Activated CD4-positive, alpha-beta memory T cell treated with anti-CD3 and anti-CD28 coated beads for 36 hours (primary cell): Measurements from ENCODE around the gene NFS1. TPM values are rescaled to one million over a fixed set of nuclear protein-coding genes. Genes with fewer than 3 reads are reported as not detected.

ENCODE experiments used
- CTCF ChIA-PET: fragments of 350-600 bp; sonication (Branson Sonifier 250); formaldehyde crosslinking; loops from one replicate; lab custom pipeline; 2021; ENCODE audit warnings: antibody characterized with exemption, inconsistent platforms; lab: Charles Lee
- POLR2A ChIA-PET: fragments of 350-600 bp; sonication (Branson Sonifier 250); formaldehyde crosslinking; loops from one replicate; lab custom pipeline; 2021; ENCODE audit warnings: antibody characterized with exemption; lab: Charles Lee
- DNase-seq: peaks from one replicate; pipeline ENCODE4 v3.0.0-alpha.2; 2020
- H3K27ac Mint-ChIP-seq: one replicate; pipeline ENCODE4 v1.8.0; 2021; ENCODE audit warnings: mixed read lengths
- H3K27me3 Mint-ChIP-seq: one replicate; pipeline ENCODE4 v1.8.0; 2021; ENCODE audit warnings: mixed read lengths
- H3K36me3 Mint-ChIP-seq: one replicate; pipeline ENCODE4 v1.8.0; 2021; ENCODE audit warnings: mixed read lengths
- H3K4me1 Mint-ChIP-seq: one replicate; pipeline ENCODE4 v1.8.0; 2021; ENCODE audit warnings: low read depth, mixed read lengths
- H3K4me3 Mint-ChIP-seq: one replicate; pipeline ENCODE4 v1.8.0; 2021; ENCODE audit warnings: mild to moderate bottlenecking, mixed read lengths
- H3K9me3 Mint-ChIP-seq: one replicate; pipeline ENCODE4 v1.8.0; 2021; ENCODE audit warnings: mixed read lengths
- intact Hi-C: fragments of 100-400 bp; cut with micrococcal nuclease; formaldehyde crosslinking; loops from one replicate; pipeline ENCODE4 v1.15.1; 2023
- total RNA-seq, 2 experiments: library from RNA; stranded (reverse); gene quantifications; one replicate each; pipeline ENCODE4 v1.2.3, GENCODE V29; 2021

NFS1 gene
- total RNA-seq, 2 experiments from 2014 or later: 36.9 to 40.8 TPM

- ChIA-PET POLR2A (interaction anchor here (0.6 to 6.6 kb wide), 8 partner anchors 9 to 36 kb away, joined by 3 to 44 read pairs (median 4); partner anchors contain the start of genes NFS1, PHF20 and ROMO1), CTCF (interaction anchor here (0.5 to 0.7 kb wide), 2 partner anchors 54 to 73 kb away, joined by 3 read pairs; no protein-coding TSS in a partner anchor)
- Mint-ChIP-seq H3K9me3 (no peaks in the 10 kb centered on the region), H3K27ac (peak overlapping the region; percentile 79), H3K36me3 (peaks cover 69% of the 10 kb centered on the region), H3K27me3 (no peaks in the 10 kb centered on the region), H3K4me1 (peaks cover 58% of the 10 kb centered on the region), H3K4me3 (peak overlapping the region; percentile 17)
- intact Hi-C loops: no loop called here
- DNase-seq: no peak
Measured at GRCh38 chr20:35735826-35736470, 36.8 kb upstream of the NFS1 start.

GRCh38 chr20:35734777-35735649, 35.9 kb upstream of the NFS1 start:
- H3K27ac Mint-ChIP-seq: peak overlapping the region; percentile 52
- H3K4me1 Mint-ChIP-seq: peaks cover 59% of the 10 kb centered on the region
- H3K9me3 Mint-ChIP-seq: no peaks in the 10 kb centered on the region
- no peaks in the 10 kb centered on the region for H3K27me3 Mint-ChIP-seq
- CTCF ChIA-PET: interaction anchor here (0.6 to 0.8 kb wide), 2 partner anchors 134 to 150 kb away, joined by 3 to 4 read pairs; no protein-coding TSS in a partner anchor
- intact Hi-C loops: no loop called here
- POLR2A ChIA-PET: interaction anchor here (0.9 to 6.6 kb wide), 11 partner anchors 8 to 119 kb away, joined by 3 to 44 read pairs (median 4); partner anchors contain the start of genes NFS1, PHF20, ROMO1 and SPAG4
- peaks cover 68% of the 10 kb centered on the region for H3K36me3 Mint-ChIP-seq
- no peak for DNase-seq
- no peak overlapping the region for H3K4me3 Mint-ChIP-seq

- Mint-ChIP-seq H3K9me3 (no peaks in the 10 kb centered on the region), H3K27ac (peak overlapping the region; percentile 52), H3K27me3 (no peaks in the 10 kb centered on the region), H3K36me3 (peaks cover 67% of the 10 kb centered on the region), H3K4me3 (no peak overlapping the region), H3K4me1 (peaks cover 59% of the 10 kb centered on the region)
- no peak for DNase-seq
- intact Hi-C loops: no loop called here
- CTCF ChIA-PET: interaction anchor here (0.6 kb wide), 1 partner anchor 151 kb away, joined by 4 read pairs; no protein-coding TSS in a partner anchor
- POLR2A ChIA-PET: interaction anchor here (0.9 to 6.6 kb wide), 7 partner anchors 9 to 119 kb away, joined by 3 to 44 read pairs (median 9); partner anchors contain the start of genes NFS1, PHF20, ROMO1 and SPAG4
Measured at GRCh38 chr20:35734374-35734773, 35.2 kb upstream of the NFS1 start.

GRCh38 chr20:35732644-35732982, 33.5 kb upstream of the NFS1 start:
- peaks cover 60% of the 10 kb centered on the region for H3K36me3 Mint-ChIP-seq
- intact Hi-C loops: no loop called here
- no peaks in the 10 kb centered on the region for H3K27me3 Mint-ChIP-seq
- CTCF ChIA-PET: no interaction called here
- no peaks in the 10 kb centered on the region for H3K9me3 Mint-ChIP-seq
- peaks cover 47% of the 10 kb centered on the region for H3K4me1 Mint-ChIP-seq
- POLR2A ChIA-PET: interaction anchor here (0.6 to 3.1 kb wide), 3 partner anchors 10 to 187 kb away, joined by 5 to 10 read pairs (median 9); partner anchors contain the start of gene RBM39
- peak overlapping the region; percentile 38 for H3K27ac Mint-ChIP-seq
- H3K4me3 Mint-ChIP-seq: no peak overlapping the region
- DNase-seq: no peak

GRCh38 chr20:35731862-35732643, 32.9 kb upstream of the NFS1 start:
- Mint-ChIP-seq H3K4me3 (no peak overlapping the region), H3K36me3 (peaks cover 57% of the 10 kb centered on the region), H3K4me1 (peaks cover 47% of the 10 kb centered on the region), H3K27me3 (no peaks in the 10 kb centered on the region), H3K27ac (peak overlapping the region; percentile 2), H3K9me3 (no peaks in the 10 kb centered on the region)
- intact Hi-C loops: no loop called here
- DNase-seq: no peak
- ChIA-PET POLR2A (interaction anchor here (0.6 to 3.1 kb wide), 6 partner anchors 7 to 188 kb away, joined by 3 to 10 read pairs (median 8); partner anchors contain the start of gene RBM39), CTCF (no interaction called here)

- Mint-ChIP-seq H3K27me3 (no peaks in the 10 kb centered on the region), H3K36me3 (peaks cover 63% of the 10 kb centered on the region), H3K27ac (no peak overlapping the region), H3K4me3 (no peak overlapping the region), H3K9me3 (no peaks in the 10 kb centered on the region), H3K4me1 (peaks cover 50% of the 10 kb centered on the region)
- DNase-seq: no peak
- intact Hi-C loops: no loop called here
- POLR2A ChIA-PET: interaction anchor here (0.6 to 2.7 kb wide), 7 partner anchors 8 to 55 kb away, joined by 3 to 13 read pairs (median 7); partner anchors contain the start of gene RBM39
- CTCF ChIA-PET: interaction anchor here (1.0 kb wide), 1 partner anchor 20 kb away, joined by 5 read pairs; no protein-coding TSS in a partner anchor
Measured at GRCh38 chr20:35731469-35731788, 32.3 kb upstream of the NFS1 start.

- Mint-ChIP-seq H3K36me3 (peaks cover 64% of the 10 kb centered on the region), H3K4me1 (peaks cover 46% of the 10 kb centered on the region), H3K4me3 (no peak overlapping the region), H3K27me3 (no peaks in the 10 kb centered on the region), H3K9me3 (no peaks in the 10 kb centered on the region), H3K27ac (no peak overlapping the region)
- CTCF ChIA-PET: interaction anchor here (1.0 to 1.4 kb wide), 3 partner anchors 9 to 26 kb away, joined by 5 to 6 read pairs (median 6); no protein-coding TSS in a partner anchor
- no peak for DNase-seq
- POLR2A ChIA-PET: interaction anchor here (0.5 to 2.7 kb wide), 10 partner anchors 8 to 55 kb away, joined by 3 to 13 read pairs (median 6); partner anchors contain the start of genes NFS1, RBM39 and ROMO1
- intact Hi-C loops: no loop called here
Measured at GRCh38 chr20:35730583-35731468, 31.7 kb upstream of the NFS1 start.

- no peaks in the 10 kb centered on the region for H3K9me3 Mint-ChIP-seq
- no peaks in the 10 kb centered on the region for H3K27me3 Mint-ChIP-seq
- H3K4me3 Mint-ChIP-seq: no peak overlapping the region
- H3K4me1 Mint-ChIP-seq: peaks cover 46% of the 10 kb centered on the region
- ChIA-PET CTCF (interaction anchor here (1.3 to 1.4 kb wide), 2 partner anchors 10 to 25 kb away, joined by 6 read pairs; no protein-coding TSS in a partner anchor), POLR2A (interaction anchor here (0.5 to 2.7 kb wide), 9 partner anchors 7 to 49 kb away, joined by 4 to 13 read pairs (median 7); partner anchors contain the start of genes NFS1, RBM39 and ROMO1)
- peaks cover 66% of the 10 kb centered on the region for H3K36me3 Mint-ChIP-seq
- peak overlapping the region; percentile 45 for H3K27ac Mint-ChIP-seq
- DNase-seq: no peak
- intact Hi-C loops: no loop called here
Measured at GRCh38 chr20:35729836-35730582, 30.9 kb upstream of the NFS1 start.

GRCh38 chr20:35729283-35729807, 30.2 kb upstream of the NFS1 start:
- intact Hi-C loops: no loop called here
- Mint-ChIP-seq H3K4me1 (peaks cover 45% of the 10 kb centered on the region), H3K27me3 (no peaks in the 10 kb centered on the region)

More at GRCh38 chr20:35729283-35729807, 30.2 kb upstream of the NFS1 start:
- DNase-seq: no peak
- no peak overlapping the region for H3K27ac Mint-ChIP-seq
- H3K9me3 Mint-ChIP-seq: no peaks in the 10 kb centered on the region
- ChIA-PET POLR2A (interaction anchor here (1.8 to 2.7 kb wide), 3 partner anchors 13 to 21 kb away, joined by 4 to 13 read pairs (median 8); partner anchors contain the start of gene RBM39), CTCF (interaction anchor here (1.0 to 1.4 kb wide), 2 partner anchors 10 to 13 kb away, joined by 3 to 6 read pairs; partner anchors contain the start of gene RBM39)
- H3K4me3 Mint-ChIP-seq: no peak overlapping the region
- H3K36me3 Mint-ChIP-seq: peaks cover 69% of the 10 kb centered on the region
